ENCODE data around the gene CST8. TPM values are rescaled to one million over a fixed set of nuclear protein-coding genes. Genes with fewer than 3 reads are reported as not detected.

The CST8 gene
- total RNA-seq, 2 donors from 2014 or later, result not detected

- Mint-ChIP-seq H3K27me3 (ENCODE audit: insufficient read depth) (no peaks in the 10 kb centered on the region), H3K4me3 (no peak overlapping the region), H3K27ac (no peak overlapping the region), H3K36me3 (ENCODE audit: low read depth) (no peaks in the 10 kb centered on the region), H3K4me1 (peaks cover 17% of the 10 kb centered on the region), H3K9me3 (peaks cover 4% of the 10 kb centered on the region)
- Histone ChIP-seq H3K36me3 (ENCODE audit: control insufficient read depth, insufficient read depth, low read length) (no peaks in the 10 kb centered on the region), H3K4me3 (ENCODE audit: low read length) (no peak overlapping the region), H3K27me3 (ENCODE audit: control insufficient read depth, insufficient read depth, low read length, poor library complexity, severe bottlenecking) (no peaks in the 10 kb centered on the region), H3K4me1 (ENCODE audit: control insufficient read depth, insufficient read depth, low read length) (no peaks in the 10 kb centered on the region), H3K9me3 (ENCODE audit: control insufficient read depth, low read length) (no peaks in the 10 kb centered on the region), H3K27ac (ENCODE audit: low read depth, low read length) (no peak overlapping the region), H3K9ac (ENCODE audit: extremely low read depth, low read length, poor library complexity, severe bottlenecking) (no peak overlapping the region)
- 91 to 96% methylated on average over 10 to 11 of the region's 11 CpGs for WGBS, 2 experiments (ENCODE audit: insufficient coverage in 1 of 2, insufficient read length in 1 of 2)
- DNase-seq, result no peak
- no peak for TF ChIP-seq CTCF (conservative IDR thresholded peaks at IDR 0.05)
These were observed 38.9 kb upstream of the CST8 start for GRCh38 chr20:23451956-23452487.

- no peak for TF ChIP-seq CTCF (conservative IDR thresholded peaks at IDR 0.05)
- no peak within 1 kb of the TSS for H3K4me3 ChIP-seq (ENCODE audit: low read length)
- H3K36me3 ChIP-seq (ENCODE audit: control insufficient read depth, insufficient read depth, low read length), result no peaks in the 10 kb centered on the region
- no peaks in the 10 kb centered on the region for H3K9me3 ChIP-seq (ENCODE audit: control insufficient read depth, low read length)
- no peaks in the 10 kb centered on the region for H3K4me1 ChIP-seq (ENCODE audit: control insufficient read depth, insufficient read depth, low read length)
- Mint-ChIP-seq H3K36me3 (ENCODE audit: low read depth) (no peaks in the 10 kb centered on the region), H3K27ac (no peak within 1 kb of the TSS), H3K27me3 (ENCODE audit: insufficient read depth) (no peaks in the 10 kb centered on the region), H3K9me3 (peaks cover 4% of the 10 kb centered on the region), H3K4me3 (no peak within 1 kb of the TSS), H3K4me1 (peaks cover 17% of the 10 kb centered on the region)
- no peak for DNase-seq
- WGBS, 2 experiments (ENCODE audit: insufficient coverage in 1 of 2, insufficient read length in 1 of 2), result 80 to 81% methylated on average over 1 to 4 of the region's 4 CpGs
- H3K9ac ChIP-seq (ENCODE audit: extremely low read depth, low read length, poor library complexity, severe bottlenecking), result no peak within 1 kb of the TSS
- H3K27ac ChIP-seq (ENCODE audit: low read depth, low read length), result no peak within 1 kb of the TSS
- H3K27me3 ChIP-seq (ENCODE audit: control insufficient read depth, insufficient read depth, low read length, poor library complexity, severe bottlenecking), result no peaks in the 10 kb centered on the region
These were observed 38.1 kb upstream of the CST8 start, which contains the start of gene CST11 for GRCh38 chr20:23452776-23453175. CST11 (minus strand) TSS chr20:23452876; CDS start chr20:23452811, 65 bp downstream.

- Mint-ChIP-seq H3K27ac (no peak overlapping the region), H3K4me1 (peaks cover 17% of the 10 kb centered on the region), H3K27me3 (ENCODE audit: insufficient read depth) (no peaks in the 10 kb centered on the region), H3K36me3 (ENCODE audit: low read depth) (no peaks in the 10 kb centered on the region), H3K9me3 (peaks cover 4% of the 10 kb centered on the region), H3K4me3 (no peak overlapping the region)
- WGBS, 2 experiments (ENCODE audit: insufficient coverage in 1 of 2, insufficient read length in 1 of 2), result 87 to 93% methylated on average over 9 to 15 of the region's 15 CpGs
- Histone ChIP-seq H3K9me3 (ENCODE audit: control insufficient read depth, low read length) (no peaks in the 10 kb centered on the region), H3K27me3 (ENCODE audit: control insufficient read depth, insufficient read depth, low read length, poor library complexity, severe bottlenecking) (no peaks in the 10 kb centered on the region), H3K27ac (ENCODE audit: low read depth, low read length) (no peak overlapping the region), H3K9ac (ENCODE audit: extremely low read depth, low read length, poor library complexity, severe bottlenecking) (no peak overlapping the region), H3K36me3 (ENCODE audit: control insufficient read depth, insufficient read depth, low read length) (no peaks in the 10 kb centered on the region), H3K4me1 (ENCODE audit: control insufficient read depth, insufficient read depth, low read length) (no peaks in the 10 kb centered on the region), H3K4me3 (ENCODE audit: low read length) (no peak overlapping the region)
- no peak for DNase-seq
- no peak for TF ChIP-seq CTCF (conservative IDR thresholded peaks at IDR 0.05)
These were observed 37.1 kb upstream of the CST8 start for GRCh38 chr20:23453549-23454543.

Measured in endodermal cell (in vitro differentiated cells).